ENCODE results near the gene TCF19.

The TCF19 gene

DNA sequence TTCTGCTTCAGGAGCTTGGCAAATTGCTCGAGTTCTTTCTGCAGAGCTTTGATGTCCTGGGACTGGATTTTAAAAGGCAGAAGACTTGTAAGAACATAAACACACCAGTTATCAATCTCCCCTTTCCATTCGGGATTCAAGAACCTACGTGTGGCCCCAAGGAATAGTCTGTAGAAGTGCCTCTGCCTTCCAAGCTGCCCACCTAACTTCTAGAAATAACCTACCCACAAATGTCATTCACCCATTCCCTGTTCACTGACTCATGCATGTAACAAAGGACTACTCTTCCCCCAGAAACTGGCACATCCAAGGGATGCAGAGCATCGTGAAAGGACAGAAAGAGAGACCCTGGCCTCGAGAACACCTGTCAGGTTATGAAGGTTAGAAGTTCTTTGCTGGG, 7.6 kb downstream of the TCF19 start:
- no peak for TF ChIP-seq POLR2AphosphoS5 (IDR thresholded peaks at IDR 0.05; ENCODE audit: low read depth, low read length)
- no peak for TF ChIP-seq SIN3A (IDR thresholded peaks at IDR 0.05; ENCODE audit: borderline replicate concordance, insufficient read depth, low read length)
- TF ChIP-seq REST (IDR thresholded peaks at IDR 0.05; ENCODE audit: insufficient read depth in 1 of 2, low read depth in 2 of 2, low read length in 2 of 2), result no peak
- no peak for TF ChIP-seq FOXP2 (optimal IDR thresholded peaks at IDR 0.05; ENCODE audit: borderline replicate concordance, extremely low read depth, extremely low read length, insufficient read depth)
- no peak for TF ChIP-seq TAF1 (IDR thresholded peaks at IDR 0.05; ENCODE audit: borderline replicate concordance, insufficient read depth, low read length)

DNA sequence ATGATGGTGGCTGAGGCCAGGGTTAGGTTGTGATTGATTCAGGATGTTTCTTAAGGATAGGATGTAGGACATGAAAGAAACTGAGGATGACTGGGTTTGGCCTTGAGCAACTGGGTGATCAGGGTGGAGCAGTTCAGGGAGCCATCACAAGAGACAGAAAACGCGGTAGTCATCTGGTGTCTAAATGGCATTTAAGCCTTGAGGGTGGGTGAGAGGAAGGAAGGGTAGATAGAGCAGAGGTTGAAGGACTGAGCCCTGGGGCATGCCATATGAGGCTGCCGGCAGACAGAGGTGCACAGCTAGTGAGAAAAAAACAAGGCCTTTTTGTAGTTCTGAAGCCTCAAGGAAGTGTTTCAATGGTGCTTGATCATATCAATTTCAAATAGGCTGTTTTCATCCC, 10.2 kb downstream of the TCF19 start:
- TF ChIP-seq REST (IDR thresholded peaks at IDR 0.05; ENCODE audit: insufficient read depth in 1 of 2, low read depth in 2 of 2, low read length in 2 of 2) (no peak), TAF1 (IDR thresholded peaks at IDR 0.05; ENCODE audit: borderline replicate concordance, insufficient read depth, low read length) (no peak)

DNA sequence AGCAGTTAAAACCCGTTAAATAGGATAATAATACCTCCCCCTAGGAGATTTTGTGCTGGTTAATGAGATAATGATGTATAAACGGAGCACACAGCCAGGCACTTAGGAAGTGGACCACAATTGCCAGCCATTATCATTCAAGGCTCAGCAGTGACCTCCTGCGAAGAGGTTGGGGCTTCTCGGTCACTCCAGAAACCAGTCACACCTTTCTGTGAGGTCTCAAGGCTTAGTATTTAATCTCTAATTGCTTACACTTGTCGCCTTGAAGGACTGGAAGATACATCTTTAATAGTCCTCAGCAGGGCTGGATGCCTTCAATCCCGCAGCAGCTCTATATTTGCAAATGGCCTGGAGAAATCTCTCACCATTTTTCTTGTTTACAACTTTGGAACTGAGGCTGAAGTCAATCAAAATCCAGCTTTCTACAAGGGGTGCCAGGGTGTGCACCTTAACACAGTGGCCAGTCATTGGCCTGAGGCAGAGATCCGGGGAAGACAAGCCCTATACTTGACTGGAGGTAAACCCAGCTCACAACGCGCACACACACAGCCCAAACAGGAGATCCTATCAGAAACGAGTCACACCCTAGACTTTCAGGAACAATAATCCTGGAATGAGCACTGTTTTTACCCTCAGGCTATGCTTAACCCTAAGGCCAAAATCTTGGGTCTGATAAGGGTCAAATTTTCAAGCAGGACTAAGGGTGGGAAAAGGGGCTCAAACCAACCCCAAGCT, 10.9 kb downstream of the TCF19 start:
- TF ChIP-seq FOXP2 (optimal IDR thresholded peaks at IDR 0.05; ENCODE audit: borderline replicate concordance, extremely low read depth, extremely low read length, insufficient read depth), result no peak

GRCh38 chr6:31170600-31170881, 12.2 kb downstream of the TCF19 start, which contains the start of gene POU5F1:
Gene POU5F1, minus strand, starts transcription at chr6:31170682. Its CDS starts 62 bp downstream, at chr6:31170620.
- TF ChIP-seq REST (IDR thresholded peaks at IDR 0.05; ENCODE audit: insufficient read depth in 1 of 2, low read depth in 2 of 2, low read length in 2 of 2) (no peak), FOXP2 (optimal IDR thresholded peaks at IDR 0.05; ENCODE audit: borderline replicate concordance, extremely low read depth, extremely low read length, insufficient read depth) (no peak), TAF1 (IDR thresholded peaks at IDR 0.05; ENCODE audit: borderline replicate concordance, insufficient read depth, low read length) (no peak), SIN3A (IDR thresholded peaks at IDR 0.05; ENCODE audit: borderline replicate concordance, insufficient read depth, low read length) (no peak), POLR2AphosphoS5 (IDR thresholded peaks at IDR 0.05; ENCODE audit: low read depth, low read length) (no peak)

GRCh38 chr6:31170987-31171671, 12.7 kb downstream of the TCF19 start:
- TF ChIP-seq FOXP2 (optimal IDR thresholded peaks at IDR 0.05; ENCODE audit: borderline replicate concordance, extremely low read depth, extremely low read length, insufficient read depth), result no peak
- TF ChIP-seq SIN3A (IDR thresholded peaks at IDR 0.05; ENCODE audit: borderline replicate concordance, insufficient read depth, low read length), result no peak
- no peak for TF ChIP-seq POLR2AphosphoS5 (IDR thresholded peaks at IDR 0.05; ENCODE audit: low read depth, low read length)
- TF ChIP-seq REST (IDR thresholded peaks at IDR 0.05; ENCODE audit: insufficient read depth in 1 of 2, low read depth in 2 of 2, low read length in 2 of 2), result no peak
- no peak for TF ChIP-seq TAF1 (IDR thresholded peaks at IDR 0.05; ENCODE audit: borderline replicate concordance, insufficient read depth, low read length)
